Adrenal gland (tissue), 5 donors: ENCODE data around the gene RPS2.

Source experiments
- POLR2A ChIP-seq, 2 donors: fragments of 450-650 bp; IDR thresholded peaks; one replicate each; pipeline ENCODE4 v1.6.1; 2017; ENCODE audit warnings: antibody characterized with exemption in 2 of 2, mild to moderate bottlenecking in 2 of 2, moderate library complexity in 1 of 2
- TF ChIP-seq, protein P1 (sequence below), 6 experiments: fragments of 450-650 bp in 4 of 6; fragments of 200-600 bp in 2 of 6; sonication (generic) in 1 of 6; IDR thresholded peaks; 1 replicate in 5 of 6; 2 replicates in 1 of 6; pipeline versions ENCODE4 v1.5.1 to v1.8.0; 2016 to 2021; ENCODE audit warnings: antibody characterized with exemption in 6 of 6, mild to moderate bottlenecking in 2 of 6, moderate library complexity in 1 of 6
- donor health status: DM: no; HTN: no; CAD: no.

DNA sequence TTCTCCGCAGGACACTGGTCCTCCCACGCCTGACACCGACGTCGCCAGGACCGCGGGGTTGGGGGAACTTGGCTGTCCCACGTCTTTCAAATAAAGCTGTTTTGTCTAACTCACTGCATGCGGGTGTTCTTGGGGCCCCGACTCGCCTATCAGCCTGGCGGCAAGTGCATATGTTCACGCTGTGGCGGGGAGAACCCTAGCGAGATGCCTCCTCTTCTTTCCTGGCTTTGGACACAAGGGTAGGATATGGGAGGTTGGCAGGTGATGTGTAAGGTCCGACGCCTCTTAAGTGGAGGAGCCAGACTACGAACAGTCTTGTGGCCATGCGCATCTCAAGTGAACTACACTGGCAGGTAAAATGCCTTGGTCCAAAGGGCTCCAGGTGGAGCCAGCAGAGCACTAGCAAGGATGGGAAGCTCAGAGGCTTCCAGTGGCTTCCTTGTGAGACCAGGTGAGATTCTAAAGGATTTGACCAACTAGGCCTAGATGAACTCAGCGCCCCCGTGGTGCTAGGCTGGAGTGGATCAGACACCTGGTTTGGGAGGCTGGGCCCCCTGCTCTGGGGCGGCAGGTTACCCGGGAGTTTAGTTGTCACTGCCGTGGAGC lies 873 bp upstream of the RPS2 start:
- TF ChIP-seq, protein P1, sequence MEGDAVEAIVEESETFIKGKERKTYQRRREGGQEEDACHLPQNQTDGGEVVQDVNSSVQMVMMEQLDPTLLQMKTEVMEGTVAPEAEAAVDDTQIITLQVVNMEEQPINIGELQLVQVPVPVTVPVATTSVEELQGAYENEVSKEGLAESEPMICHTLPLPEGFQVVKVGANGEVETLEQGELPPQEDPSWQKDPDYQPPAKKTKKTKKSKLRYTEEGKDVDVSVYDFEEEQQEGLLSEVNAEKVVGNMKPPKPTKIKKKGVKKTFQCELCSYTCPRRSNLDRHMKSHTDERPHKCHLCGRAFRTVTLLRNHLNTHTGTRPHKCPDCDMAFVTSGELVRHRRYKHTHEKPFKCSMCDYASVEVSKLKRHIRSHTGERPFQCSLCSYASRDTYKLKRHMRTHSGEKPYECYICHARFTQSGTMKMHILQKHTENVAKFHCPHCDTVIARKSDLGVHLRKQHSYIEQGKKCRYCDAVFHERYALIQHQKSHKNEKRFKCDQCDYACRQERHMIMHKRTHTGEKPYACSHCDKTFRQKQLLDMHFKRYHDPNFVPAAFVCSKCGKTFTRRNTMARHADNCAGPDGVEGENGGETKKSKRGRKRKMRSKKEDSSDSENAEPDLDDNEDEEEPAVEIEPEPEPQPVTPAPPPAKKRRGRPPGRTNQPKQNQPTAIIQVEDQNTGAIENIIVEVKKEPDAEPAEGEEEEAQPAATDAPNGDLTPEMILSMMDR (IDR thresholded peaks at IDR 0.05) = no peak
- no peak for TF ChIP-seq POLR2A (IDR thresholded peaks at IDR 0.05)
